IPS-11a (cell line): ENCODE results near the gene EXTL1.

Experiments
- H3K4me3 ChIP-seq: one replicate; pipeline ENCODE4 v1.5.1; 2013; ENCODE audit warnings: low read depth, low read length, control low read depth

Gene EXTL1

GRCh38 chr1:26066857-26067256 lies 45.3 kb downstream of the EXTL1 start:
- no peak overlapping the region for H3K4me3 ChIP-seq

- H3K4me3 ChIP-seq, result no peak within 1 kb of the TSS
Observed at GRCh38 chr1:26067432-26067911, 45.9 kb downstream of the EXTL1 start, which contains the start of gene TRIM63. Gene TRIM63 (minus strand): TSS chr1:26067630. CDS start chr1:26067494, 136 bp downstream.

- no peak overlapping the region for H3K4me3 ChIP-seq
Observed at GRCh38 chr1:26069941-26070295, 48.3 kb downstream of the EXTL1 start.

- no peak overlapping the region for H3K4me3 ChIP-seq
Observed at GRCh38 chr1:26070296-26070962, 48.9 kb downstream of the EXTL1 start.

- no peak overlapping the region for H3K4me3 ChIP-seq
Observed at GRCh38 chr1:26070963-26071342, 49.4 kb downstream of the EXTL1 start.

- no peak overlapping the region for H3K4me3 ChIP-seq
Observed at GRCh38 chr1:26072305-26072704, 50.7 kb downstream of the EXTL1 start.

- H3K4me3 ChIP-seq, result no peak overlapping the region
Observed at GRCh38 chr1:26075421-26076144, 54.0 kb downstream of the EXTL1 start.

GRCh38 chr1:26077524-26077923 lies 55.9 kb downstream of the EXTL1 start:
- H3K4me3 ChIP-seq, result no peak overlapping the region

GRCh38 chr1:26078286-26079177 lies 57.0 kb downstream of the EXTL1 start:
- H3K4me3 ChIP-seq, result no peak overlapping the region

GRCh38 chr1:26079178-26079563 lies 57.6 kb downstream of the EXTL1 start:
- H3K4me3 ChIP-seq, result no peak overlapping the region

- no peak overlapping the region for H3K4me3 ChIP-seq
Observed at GRCh38 chr1:26079960-26080814, 58.6 kb downstream of the EXTL1 start.

GRCh38 chr1:26081267-26082019 lies 59.9 kb downstream of the EXTL1 start:
- no peak overlapping the region for H3K4me3 ChIP-seq

- H3K4me3 ChIP-seq, result no peak overlapping the region
Observed at GRCh38 chr1:26082020-26082350, 60.4 kb downstream of the EXTL1 start.

GRCh38 chr1:26083208-26083607 lies 61.6 kb downstream of the EXTL1 start:
- H3K4me3 ChIP-seq, result no peak overlapping the region

- H3K4me3 ChIP-seq, result no peak overlapping the region
Observed at GRCh38 chr1:26084091-26084561, 62.6 kb downstream of the EXTL1 start.

- no peak overlapping the region for H3K4me3 ChIP-seq
Observed at GRCh38 chr1:26084844-26085243, 63.3 kb downstream of the EXTL1 start.
